GM21390 (cell line): Measurements from ENCODE around the gene ROBO1.

ENCODE experiments used
- ATAC-seq: cut with Tn5 transposase; IDR thresholded peaks from one replicate; pipeline ENCODE4 v1.9.1; 2021; ENCODE audit not compliant: unreplicated experiment

The ROBO1 gene

GRCh38 chr3:79672075-79672474 is 95.7 kb downstream of the ROBO1 start:
- no peak for ATAC-seq

GRCh38 chr3:79670178-79670577 is 97.6 kb downstream of the ROBO1 start:
- ATAC-seq: no peak

- no peak for ATAC-seq
Observed at GRCh38 chr3:79664455-79664854, 103.3 kb downstream of the ROBO1 start.

- no peak for ATAC-seq
Observed at GRCh38 chr3:79661896-79662295, 105.9 kb downstream of the ROBO1 start.

- ATAC-seq: no peak
Observed at GRCh38 chr3:79657076-79657475, 110.7 kb downstream of the ROBO1 start.

- no peak for ATAC-seq
Observed at GRCh38 chr3:79654019-79654418, 113.8 kb downstream of the ROBO1 start.

GRCh38 chr3:79653266-79653830 is 114.5 kb downstream of the ROBO1 start:
- no peak for ATAC-seq

GRCh38 chr3:79651536-79652065 is 116.2 kb downstream of the ROBO1 start:
- ATAC-seq: no peak

GRCh38 chr3:79639855-79640254 is 127.9 kb downstream of the ROBO1 start:
- ATAC-seq: no peak

GRCh38 chr3:79636372-79636771 is 131.4 kb downstream of the ROBO1 start:
- no peak for ATAC-seq

GRCh38 chr3:79632842-79633241 is 135.0 kb downstream of the ROBO1 start:
- ATAC-seq: no peak

GRCh38 chr3:79618883-79619282 is 148.9 kb downstream of the ROBO1 start:
- no peak for ATAC-seq

GRCh38 chr3:79606414-79606813 is 161.4 kb downstream of the ROBO1 start:
- ATAC-seq: no peak

- no peak for ATAC-seq
Observed at GRCh38 chr3:79604681-79605080, 163.1 kb downstream of the ROBO1 start.

GRCh38 chr3:79602385-79602784 is 165.4 kb downstream of the ROBO1 start:
- ATAC-seq: no peak

GRCh38 chr3:79598594-79598993 is 169.2 kb downstream of the ROBO1 start:
- ATAC-seq: no peak

GRCh38 chr3:79597709-79598108 is 170.1 kb downstream of the ROBO1 start:
- ATAC-seq: no peak

- no peak for ATAC-seq
Observed at GRCh38 chr3:79587150-79587549, 180.6 kb downstream of the ROBO1 start.

GRCh38 chr3:79586232-79586631 is 181.6 kb downstream of the ROBO1 start:
- no peak for ATAC-seq

- ATAC-seq: no peak
Observed at GRCh38 chr3:79572930-79573329, 194.9 kb downstream of the ROBO1 start.

GRCh38 chr3:79568938-79569337 is 198.9 kb downstream of the ROBO1 start:
- no peak for ATAC-seq

- no peak for ATAC-seq
Observed at GRCh38 chr3:79564192-79564591, 203.6 kb downstream of the ROBO1 start.

GRCh38 chr3:79560698-79561097 is 207.1 kb downstream of the ROBO1 start:
- ATAC-seq: no peak
